GM12872 (cell line): Measurements from ENCODE around the gene FAM47E.

ENCODE experiments used
- CTCF ChIP-seq: IDR thresholded peaks from 3 replicates; pipeline ENCODE4 v1.5.1; 2011; ENCODE audit warnings: low read depth, mild to moderate bottlenecking, low read length, moderate library complexity; ENCODE audit not compliant: insufficient read depth

Gene FAM47E

GRCh38 chr4:76312457-76312856 is 60.9 kb downstream of the FAM47E start:
- no peak for TF ChIP-seq CTCF

- no peak for TF ChIP-seq CTCF
Observed at GRCh38 chr4:76313547-76313946, 62.0 kb downstream of the FAM47E start.

GRCh38 chr4:76315267-76315918 is 63.9 kb downstream of the FAM47E start:
- no peak for TF ChIP-seq CTCF

- no peak for TF ChIP-seq CTCF
Observed at GRCh38 chr4:76316131-76316530, 64.6 kb downstream of the FAM47E start.

DNA sequence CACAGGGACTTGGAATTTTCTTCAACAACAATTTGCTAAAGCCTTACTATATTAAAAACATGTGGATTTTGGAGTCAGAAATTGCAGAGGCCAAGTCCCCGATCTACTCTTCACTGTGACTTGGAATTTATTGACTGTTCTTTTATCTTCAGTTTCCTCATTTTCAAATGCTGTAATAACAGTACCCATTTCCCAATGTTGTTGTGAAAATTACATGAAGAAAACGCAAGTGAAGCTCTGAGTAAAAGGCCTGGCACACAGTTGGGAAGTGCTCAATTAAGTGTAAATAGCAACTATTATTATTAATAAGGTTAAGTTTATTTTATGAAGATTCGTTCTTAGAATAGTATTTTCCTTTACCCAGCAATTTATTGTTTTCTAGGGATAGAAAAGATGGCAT is 70.7 kb downstream of the FAM47E start:
- no peak for TF ChIP-seq CTCF

GRCh38 chr4:76325072-76325471 is 73.6 kb downstream of the FAM47E start:
- no peak for TF ChIP-seq CTCF

- no peak for TF ChIP-seq CTCF
Observed at GRCh38 chr4:76326515-76326914, 75.0 kb downstream of the FAM47E start.
